Measurements from ENCODE around the gene CMSS1. TPM values are rescaled to one million over a fixed set of nuclear protein-coding genes. Genes with fewer than 3 reads are reported as not detected.
"Not testable (repeated sequence)": the region's sequence is repeated elsewhere in the genome, so short reads cannot be mapped to it uniquely, and the experiment has no call there.

CMSS1 gene
- polyA plus RNA-seq, 4 donors: 31.3 to 48.7 (median 42.2) TPM

- DNase-seq (ENCODE audit: low read depth in 4 of 4, low spot score in 3 of 4): no peak
Measured at GRCh38 chr3:100043271-100043670, 225.6 kb downstream of the CMSS1 start.

GRCh38 chr3:100044369-100044768 lies 226.7 kb downstream of the CMSS1 start:
- DNase-seq (ENCODE audit: low read depth in 4 of 4, low spot score in 3 of 4): no peak

GRCh38 chr3:100045696-100046095 lies 228.0 kb downstream of the CMSS1 start:
- no peak for DNase-seq (ENCODE audit: low read depth in 4 of 4, low spot score in 3 of 4)

- no peak for DNase-seq (ENCODE audit: low read depth in 4 of 4, low spot score in 3 of 4)
Measured at GRCh38 chr3:100046986-100047385, 229.3 kb downstream of the CMSS1 start.

GRCh38 chr3:100047455-100048141 lies 229.9 kb downstream of the CMSS1 start:
- DNase-seq (ENCODE audit: low read depth in 4 of 4, low spot score in 3 of 4): no peak

GRCh38 chr3:100048248-100048647 lies 230.6 kb downstream of the CMSS1 start:
- DNase-seq (ENCODE audit: low read depth in 4 of 4, low spot score in 3 of 4): no peak

- not testable (repeated sequence) for DNase-seq (ENCODE audit: low read depth in 4 of 4, low spot score in 3 of 4)
Measured at GRCh38 chr3:100051513-100051912, 233.9 kb downstream of the CMSS1 start.

GRCh38 chr3:100053951-100054620 lies 236.4 kb downstream of the CMSS1 start:
- no peak for DNase-seq (ENCODE audit: low read depth in 4 of 4, low spot score in 3 of 4)

GRCh38 chr3:100057716-100058575 lies 240.3 kb downstream of the CMSS1 start:
- DNase-seq (ENCODE audit: low read depth in 4 of 4, low spot score in 3 of 4): no peak

GRCh38 chr3:100059472-100059871 lies 241.8 kb downstream of the CMSS1 start:
- DNase-seq (ENCODE audit: low read depth in 4 of 4, low spot score in 3 of 4): no peak

- no peak for DNase-seq (ENCODE audit: low read depth in 4 of 4, low spot score in 3 of 4)
Measured at GRCh38 chr3:100060685-100061484, 243.2 kb downstream of the CMSS1 start.

GRCh38 chr3:100062665-100063064 lies 245.0 kb downstream of the CMSS1 start:
- DNase-seq (ENCODE audit: low read depth in 4 of 4, low spot score in 3 of 4): no peak

GRCh38 chr3:100063929-100064461 lies 246.3 kb downstream of the CMSS1 start:
- no peak for DNase-seq (ENCODE audit: low read depth in 4 of 4, low spot score in 3 of 4)

GRCh38 chr3:100067589-100067988 lies 249.9 kb downstream of the CMSS1 start:
- DNase-seq (ENCODE audit: low read depth in 4 of 4, low spot score in 3 of 4): no peak

- DNase-seq (ENCODE audit: low read depth in 4 of 4, low spot score in 3 of 4): peak in 3 of 4 donors; percentile 51 to 65 (median 60)
Measured at GRCh38 chr3:100068826-100069225, 251.2 kb downstream of the CMSS1 start.

- no peak for DNase-seq (ENCODE audit: low read depth in 4 of 4, low spot score in 3 of 4)
Measured at GRCh38 chr3:100069472-100069871, 251.8 kb downstream of the CMSS1 start.

- no peak for DNase-seq (ENCODE audit: low read depth in 4 of 4, low spot score in 3 of 4)
Measured at GRCh38 chr3:100072326-100073048, 254.8 kb downstream of the CMSS1 start.

GRCh38 chr3:100073049-100073713 lies 255.5 kb downstream of the CMSS1 start:
- no peak for DNase-seq (ENCODE audit: low read depth in 4 of 4, low spot score in 3 of 4)

- no peak for DNase-seq (ENCODE audit: low read depth in 4 of 4, low spot score in 3 of 4)
Measured at GRCh38 chr3:100073714-100074307, 256.1 kb downstream of the CMSS1 start.

All from left renal pelvis (tissue), 4 donors.